HepG2 (cell line): ENCODE measurements around the gene CDK8. TPM values are rescaled to one million over a fixed set of nuclear protein-coding genes. Genes with fewer than 3 reads are reported as not detected.
A peak's percentile ranks its signal among the peaks of the same experiment; 100 is the strongest.

ENCODE experiments used
- ARID2 ChIP-seq: sonication (generic); formaldehyde crosslinking; IDR thresholded peaks from 2 replicates; pipeline ENCODE4 v1.8.1; 2022; ENCODE audit warnings: mild to moderate bottlenecking, missing genetic modification reagents, borderline replicate concordance
- EHMT2 ChIP-seq: fragments of 200-600 bp; sonication (generic); IDR thresholded peaks from 2 replicates; pipeline ENCODE4 v1.7.0; 2017; ENCODE audit warnings: antibody characterized with exemption, low read depth, low read length, borderline replicate concordance
- MAFF ChIP-seq: IDR thresholded peaks from 2 replicates; pipeline ENCODE4 v1.6.1; 2011; ENCODE audit warnings: low read depth, low read length, improper control_type of control experiment
- MTA1 ChIP-seq: sonication (generic); formaldehyde crosslinking; IDR thresholded peaks from 2 replicates; pipeline ENCODE4 v1.4.0; 2020; ENCODE audit warnings: missing genetic modification reagents, mild to moderate bottlenecking, borderline replicate concordance
- RBM22 ChIP-seq: fragments of 200-400 bp; formaldehyde crosslinking; optimal IDR thresholded peaks from 2 replicates; pipeline ENCODE3; 2017; ENCODE audit warnings: mild to moderate bottlenecking, low read length, moderate library complexity
- ZFP41 ChIP-seq: sonication (generic); formaldehyde crosslinking; IDR thresholded peaks from 2 replicates; pipeline ENCODE4 v1.4.0; 2020; ENCODE audit warnings: mild to moderate bottlenecking, missing genetic modification reagents, borderline replicate concordance
- ZNF318 ChIP-seq: sonication (generic); formaldehyde crosslinking; IDR thresholded peaks from 2 replicates; pipeline ENCODE4 v1.4.0; 2020; ENCODE audit warnings: mild to moderate bottlenecking, missing genetic modification reagents
- ZNF34 ChIP-seq: sonication (generic); formaldehyde crosslinking; IDR thresholded peaks from 2 replicates; pipeline ENCODE4 v1.4.0; 2020; ENCODE audit warnings: mild to moderate bottlenecking, missing genetic modification reagents, borderline replicate concordance
- ZNF414 ChIP-seq: sonication (generic); formaldehyde crosslinking; IDR thresholded peaks from 2 replicates; pipeline ENCODE4 v1.5.0; 2020; ENCODE audit warnings: missing genetic modification reagents
- ZNF883 ChIP-seq: sonication (generic); formaldehyde crosslinking; IDR thresholded peaks from 2 replicates; pipeline ENCODE4 v1.5.1; 2020; ENCODE audit warnings: mild to moderate bottlenecking, missing genetic modification reagents; ENCODE audit errors: not compliant biosample characterization
- polyA plus RNA-seq, 8 experiments: library from polyadenylated mRNA; depleted of rRNA in 3 of 8; stranded (reverse) in 7 of 8; unstranded in 1 of 8; fragments of >200 nt; fragmentation: Illumina TruSeq in 4 of 8; extraction: Trizol in 4 of 8; gene quantifications; 2 replicates each; pipeline versions ENCODE4 v1.2.1 to v1.2.3, GENCODE V29; 2011 to 2016; ENCODE audit warnings: low read depth in 4 of 8, missing spikeins in 1 of 8, mixed read lengths in 1 of 8; ENCODE audit not compliant: insufficient read depth in 1 of 8
- total RNA-seq, 5 experiments: library from RNA; depleted of rRNA; stranded (reverse); fragments of >200 nt; fragmentation: Illumina TruSeq; extraction: Trizol; gene quantifications; 2 replicates each; pipeline ENCODE4 v1.2.3, GENCODE V29; 2016; ENCODE audit warnings: low read depth in 1 of 5
- TF ChIP-seq, protein P1 (sequence below): sonication (generic); formaldehyde crosslinking; IDR thresholded peaks from 2 replicates; pipeline ENCODE4 v1.4.0; 2020; ENCODE audit warnings: missing genetic modification reagents
- TF ChIP-seq, protein P2 (sequence below): IDR thresholded peaks from 2 replicates; pipeline ENCODE4 v1.6.1; 2016; ENCODE audit warnings: low read depth, control low read depth

Gene CDK8
- total and polyA plus RNA-seq, 2 of the 13 experiments (the other 11 are each of a cell fraction or from before 2014, with no cell fraction given), result 15.8 to 16.4 TPM

DNA sequence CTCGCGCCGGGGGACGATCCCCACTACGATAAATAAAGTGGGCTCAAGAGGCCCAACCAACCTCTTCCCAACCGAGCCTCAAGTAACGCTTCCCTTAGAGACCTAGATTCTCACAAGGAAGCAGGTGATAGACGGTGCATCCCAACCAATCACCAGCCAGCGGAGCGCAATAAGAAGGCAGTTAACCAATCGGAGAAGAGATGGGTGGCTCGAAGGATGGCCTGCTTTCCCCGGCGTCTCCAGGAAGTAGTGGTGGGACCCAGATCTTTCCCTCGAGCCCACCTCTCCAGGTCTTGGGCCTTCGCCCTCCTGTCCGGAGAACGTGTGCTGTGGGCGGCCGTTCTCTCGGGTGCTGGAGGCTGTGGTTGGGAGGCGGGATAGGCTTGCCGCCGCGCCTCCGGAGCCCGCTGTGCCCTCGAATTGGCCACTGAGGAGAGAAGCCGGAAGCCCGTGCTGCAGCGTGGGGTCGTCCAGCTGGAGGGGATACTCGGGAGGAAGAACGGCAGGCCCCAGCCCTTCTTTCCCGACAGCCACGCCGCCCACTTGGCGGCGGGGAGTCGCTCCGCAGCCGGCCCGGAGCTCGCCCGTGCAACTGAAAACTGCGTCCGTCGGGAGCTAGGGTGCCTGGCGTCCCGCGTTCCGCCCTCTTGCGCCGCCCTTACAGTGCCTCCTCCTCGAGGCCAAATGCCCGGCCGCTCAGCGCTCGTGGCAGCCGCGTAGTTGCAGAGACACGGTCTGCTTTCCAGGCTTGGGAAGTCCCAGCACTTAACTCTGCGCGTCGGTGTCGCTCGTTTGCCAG lies 32.0 kb upstream of the CDK8 start, which contains the start of gene RNF6 (continued):
- TF ChIP-seq ARID2 (CRISPR knock-in tag) (no peak), ZNF34 (CRISPR knock-in tag) (peak; percentile 37; the same call in 1 of the 2 replicates), ZNF414 (peak; percentile 86), MTA1 (CRISPR knock-in tag) (peak; percentile 78; the same call in 1 of the 2 replicates), ZNF883 (CRISPR knock-in tag) (peak; percentile 78), MAFF (no peak), EHMT2 (peak; percentile 89; the same call in 1 of the 2 replicates), ZNF318 (CRISPR knock-in tag) (no peak), ZFP41 (CRISPR knock-in tag) (no peak), RBM22 (no peak)
- TF ChIP-seq, protein P1, sequence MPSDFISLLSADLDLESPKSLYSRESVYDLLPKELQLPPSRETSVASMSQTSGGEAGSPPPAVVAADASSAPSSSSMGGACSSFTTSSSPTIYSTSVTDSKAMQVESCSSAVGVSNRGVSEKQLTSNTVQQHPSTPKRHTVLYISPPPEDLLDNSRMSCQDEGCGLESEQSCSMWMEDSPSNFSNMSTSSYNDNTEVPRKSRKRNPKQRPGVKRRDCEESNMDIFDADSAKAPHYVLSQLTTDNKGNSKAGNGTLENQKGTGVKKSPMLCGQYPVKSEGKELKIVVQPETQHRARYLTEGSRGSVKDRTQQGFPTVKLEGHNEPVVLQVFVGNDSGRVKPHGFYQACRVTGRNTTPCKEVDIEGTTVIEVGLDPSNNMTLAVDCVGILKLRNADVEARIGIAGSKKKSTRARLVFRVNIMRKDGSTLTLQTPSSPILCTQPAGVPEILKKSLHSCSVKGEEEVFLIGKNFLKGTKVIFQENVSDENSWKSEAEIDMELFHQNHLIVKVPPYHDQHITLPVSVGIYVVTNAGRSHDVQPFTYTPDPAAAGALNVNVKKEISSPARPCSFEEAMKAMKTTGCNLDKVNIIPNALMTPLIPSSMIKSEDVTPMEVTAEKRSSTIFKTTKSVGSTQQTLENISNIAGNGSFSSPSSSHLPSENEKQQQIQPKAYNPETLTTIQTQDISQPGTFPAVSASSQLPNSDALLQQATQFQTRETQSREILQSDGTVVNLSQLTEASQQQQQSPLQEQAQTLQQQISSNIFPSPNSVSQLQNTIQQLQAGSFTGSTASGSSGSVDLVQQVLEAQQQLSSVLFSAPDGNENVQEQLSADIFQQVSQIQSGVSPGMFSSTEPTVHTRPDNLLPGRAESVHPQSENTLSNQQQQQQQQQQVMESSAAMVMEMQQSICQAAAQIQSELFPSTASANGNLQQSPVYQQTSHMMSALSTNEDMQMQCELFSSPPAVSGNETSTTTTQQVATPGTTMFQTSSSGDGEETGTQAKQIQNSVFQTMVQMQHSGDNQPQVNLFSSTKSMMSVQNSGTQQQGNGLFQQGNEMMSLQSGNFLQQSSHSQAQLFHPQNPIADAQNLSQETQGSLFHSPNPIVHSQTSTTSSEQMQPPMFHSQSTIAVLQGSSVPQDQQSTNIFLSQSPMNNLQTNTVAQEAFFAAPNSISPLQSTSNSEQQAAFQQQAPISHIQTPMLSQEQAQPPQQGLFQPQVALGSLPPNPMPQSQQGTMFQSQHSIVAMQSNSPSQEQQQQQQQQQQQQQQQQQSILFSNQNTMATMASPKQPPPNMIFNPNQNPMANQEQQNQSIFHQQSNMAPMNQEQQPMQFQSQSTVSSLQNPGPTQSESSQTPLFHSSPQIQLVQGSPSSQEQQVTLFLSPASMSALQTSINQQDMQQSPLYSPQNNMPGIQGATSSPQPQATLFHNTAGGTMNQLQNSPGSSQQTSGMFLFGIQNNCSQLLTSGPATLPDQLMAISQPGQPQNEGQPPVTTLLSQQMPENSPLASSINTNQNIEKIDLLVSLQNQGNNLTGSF (CRISPR knock-in tag), result peak; percentile 78
- TF ChIP-seq, protein P2, sequence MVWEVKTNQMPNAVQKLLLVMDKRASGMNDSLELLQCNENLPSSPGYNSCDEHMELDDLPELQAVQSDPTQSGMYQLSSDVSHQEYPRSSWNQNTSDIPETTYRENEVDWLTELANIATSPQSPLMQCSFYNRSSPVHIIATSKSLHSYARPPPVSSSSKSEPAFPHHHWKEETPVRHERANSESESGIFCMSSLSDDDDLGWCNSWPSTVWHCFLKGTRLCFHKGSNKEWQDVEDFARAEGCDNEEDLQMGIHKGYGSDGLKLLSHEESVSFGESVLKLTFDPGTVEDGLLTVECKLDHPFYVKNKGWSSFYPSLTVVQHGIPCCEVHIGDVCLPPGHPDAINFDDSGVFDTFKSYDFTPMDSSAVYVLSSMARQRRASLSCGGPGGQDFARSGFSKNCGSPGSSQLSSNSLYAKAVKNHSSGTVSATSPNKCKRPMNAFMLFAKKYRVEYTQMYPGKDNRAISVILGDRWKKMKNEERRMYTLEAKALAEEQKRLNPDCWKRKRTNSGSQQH (CRISPR knock-in tag), result peak; percentile 64; the same call in 1 of the 2 replicates
